CD4-positive, CD25-positive, alpha-beta regulatory T cell (primary cell): Measurements from ENCODE around the gene NAV3. TPM values are rescaled to one million over a fixed set of nuclear protein-coding genes. Genes with fewer than 3 reads are reported as not detected.

Experiments used
- ATAC-seq, 2 donors: fragments of 150-1000 bp; cut with Tn5 transposase; one replicate each; pipeline ENCODE4 v1.10.0; 2021; ENCODE audit warnings: low read depth in 2 of 2, moderate number of reproducible peaks in 2 of 2, moderate library complexity in 1 of 2
- DNase-seq, 3 donors: peaks; one replicate each; pipeline versions ENCODE4 v3.0.0 to v3.0.0-alpha.2; 2012 to 2022; ENCODE audit warnings: mixed read lengths in 1 of 3
- H3K27ac ChIP-seq: one replicate; pipeline ENCODE4 v1.7.0; 2013; ENCODE audit warnings: mild to moderate bottlenecking, low read length; ENCODE audit not compliant: insufficient read depth, poor library complexity, severe bottlenecking
- H3K27me3 ChIP-seq: one replicate; pipeline ENCODE4 v1.7.0; 2013; ENCODE audit warnings: low read length; ENCODE audit not compliant: control insufficient read depth, insufficient read depth
- H3K36me3 ChIP-seq: one replicate; pipeline ENCODE4 v1.7.0; 2013; ENCODE audit warnings: mild to moderate bottlenecking, low read length, moderate library complexity; ENCODE audit not compliant: control insufficient read depth, insufficient read depth
- H3K4me1 ChIP-seq: 2 replicates; pipeline ENCODE4 v1.7.0; 2013; ENCODE audit warnings: mild to moderate bottlenecking, low read length; ENCODE audit not compliant: insufficient read depth, control insufficient read depth, poor library complexity, severe bottlenecking
- H3K4me3 ChIP-seq: one replicate; pipeline ENCODE4 v1.7.0; 2013; ENCODE audit warnings: low read depth, mild to moderate bottlenecking, low read length, moderate library complexity
- H3K9me3 ChIP-seq, 2 experiments: 1 replicate in 1 of 2; 2 replicates in 1 of 2; pipeline ENCODE4 v1.7.0; 2013; ENCODE audit warnings: low read length in 2 of 2, mild to moderate bottlenecking in 1 of 2, moderate library complexity in 1 of 2; ENCODE audit not compliant: control insufficient read depth in 2 of 2
- H3K27ac Mint-ChIP-seq, 3 donors: one replicate each; pipeline ENCODE4 v1.8.0; 2020 to 2022; ENCODE audit warnings: mild to moderate bottlenecking in 3 of 3, mixed read lengths in 3 of 3, moderate library complexity in 2 of 3
- H3K27me3 Mint-ChIP-seq: one replicate; pipeline ENCODE4 v1.8.0; 2022; ENCODE audit warnings: mild to moderate bottlenecking, mixed read lengths
- H3K36me3 Mint-ChIP-seq: one replicate; pipeline ENCODE4 v1.8.0; 2020; ENCODE audit warnings: mixed read lengths
- H3K4me1 Mint-ChIP-seq, 4 donors: one replicate each; pipeline ENCODE4 v1.8.0; 2020 to 2022; ENCODE audit warnings: mixed read lengths in 4 of 4, mild to moderate bottlenecking in 1 of 4
- H3K4me3 Mint-ChIP-seq, 4 donors: one replicate each; pipeline ENCODE4 v1.8.0; 2020 to 2022; ENCODE audit warnings: mild to moderate bottlenecking in 4 of 4, mixed read lengths in 4 of 4, moderate library complexity in 3 of 4
- H3K9me3 Mint-ChIP-seq, 7 donors: one replicate each; pipeline ENCODE4 v1.8.0; 2020 to 2022; ENCODE audit warnings: mixed read lengths in 7 of 7, mild to moderate bottlenecking in 3 of 7, moderate library complexity in 2 of 7
- polyA plus RNA-seq, 4 donors: library from polyadenylated mRNA; unstranded; fragments of 300-500 nt; fragmentation: Illumina TruSeq; gene quantifications; one replicate each; pipeline ENCODE4 v1.2.3, GENCODE V29; 2021
- total RNA-seq: library from RNA; stranded (reverse); gene quantifications from one replicate; pipeline ENCODE4 v1.2.3, GENCODE V29; 2022

NAV3 gene
- total and polyA plus RNA-seq, 5 donors from 2014 or later, result not detected

DNA sequence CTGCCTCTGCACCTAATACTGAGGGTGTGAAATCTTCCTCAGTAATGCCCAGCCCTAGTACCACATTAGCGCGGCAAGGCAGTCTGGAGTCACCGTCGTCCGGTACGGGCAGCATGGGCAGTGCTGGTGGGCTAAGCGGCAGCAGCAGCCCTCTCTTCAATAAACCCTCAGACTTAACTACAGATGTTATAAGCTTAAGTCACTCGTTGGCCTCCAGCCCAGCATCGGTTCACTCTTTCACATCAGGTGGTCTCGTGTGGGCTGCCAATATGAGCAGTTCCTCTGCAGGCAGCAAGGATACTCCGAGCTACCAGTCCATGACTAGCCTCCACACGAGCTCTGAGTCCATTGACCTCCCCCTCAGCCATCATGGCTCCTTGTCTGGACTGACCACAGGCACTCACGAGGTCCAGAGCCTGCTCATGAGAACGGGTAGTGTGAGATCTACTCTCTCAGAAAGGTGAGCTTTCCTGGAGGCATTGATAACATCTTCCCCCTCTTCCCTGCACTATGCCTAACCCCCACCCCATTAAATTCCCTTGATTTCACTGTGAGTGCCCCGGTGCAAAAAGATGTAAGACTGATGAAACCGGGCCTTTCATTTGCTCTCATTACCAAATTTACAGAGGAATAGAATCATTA, 291.4 kb downstream of the NAV3 start:
- ATAC-seq, result no peak
- H3K36me3 Mint-ChIP-seq, result no peaks in the 10 kb centered on the region
- H3K9me3 Mint-ChIP-seq, result peaks cover 0 to 4% (median 0%) of the 10 kb centered on the region in 7 donors
- Histone ChIP-seq H3K9me3 (peaks cover 0 to 4% of the 10 kb centered on the region in 2 experiments), H3K27me3 (no peaks in the 10 kb centered on the region), H3K27ac (no peak overlapping the region), H3K4me1 (no peaks in the 10 kb centered on the region), H3K4me3 (no peak overlapping the region), H3K36me3 (no peaks in the 10 kb centered on the region)
- no peaks in the 10 kb centered on the region for H3K4me1 Mint-ChIP-seq
- no peak overlapping the region for H3K4me3 Mint-ChIP-seq
- no peak for DNase-seq
- H3K27me3 Mint-ChIP-seq, result no peaks in the 10 kb centered on the region
- H3K27ac Mint-ChIP-seq, result no peak overlapping the region

DNA sequence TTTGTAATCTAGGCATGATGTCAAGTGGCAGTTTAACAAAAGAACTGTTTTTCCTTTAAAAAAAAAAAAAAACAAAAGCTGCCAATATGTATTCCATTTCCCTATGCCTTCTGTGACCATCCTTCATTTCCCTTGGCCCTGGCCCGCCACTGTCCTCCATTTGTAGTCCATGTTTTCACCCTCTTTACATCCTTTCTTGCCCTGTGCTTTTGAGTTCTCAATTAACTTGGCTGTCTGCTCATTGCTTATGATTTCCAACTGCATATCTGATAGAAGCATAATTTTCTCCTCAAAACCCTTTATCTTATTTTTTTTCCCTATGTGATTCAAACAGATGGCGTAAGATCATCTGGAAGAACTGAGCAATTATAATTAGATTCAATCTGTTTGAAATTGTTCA, 297.5 kb downstream of the NAV3 start:
- Mint-ChIP-seq H3K27me3 (no peaks in the 10 kb centered on the region), H3K4me3 (no peak overlapping the region), H3K4me1 (no peaks in the 10 kb centered on the region), H3K27ac (no peak overlapping the region), H3K36me3 (no peaks in the 10 kb centered on the region), H3K9me3 (peaks cover 0 to 8% (median 4%) of the 10 kb centered on the region in 7 donors)
- H3K27ac ChIP-seq, result no peak overlapping the region
- H3K9me3 ChIP-seq, result no peaks in the 10 kb centered on the region
- H3K4me3 ChIP-seq, result no peak overlapping the region
- no peaks in the 10 kb centered on the region for H3K4me1 ChIP-seq
- ATAC-seq, result no peak
- H3K27me3 ChIP-seq, result no peaks in the 10 kb centered on the region
- no peak for DNase-seq
- H3K36me3 ChIP-seq, result no peaks in the 10 kb centered on the region

DNA sequence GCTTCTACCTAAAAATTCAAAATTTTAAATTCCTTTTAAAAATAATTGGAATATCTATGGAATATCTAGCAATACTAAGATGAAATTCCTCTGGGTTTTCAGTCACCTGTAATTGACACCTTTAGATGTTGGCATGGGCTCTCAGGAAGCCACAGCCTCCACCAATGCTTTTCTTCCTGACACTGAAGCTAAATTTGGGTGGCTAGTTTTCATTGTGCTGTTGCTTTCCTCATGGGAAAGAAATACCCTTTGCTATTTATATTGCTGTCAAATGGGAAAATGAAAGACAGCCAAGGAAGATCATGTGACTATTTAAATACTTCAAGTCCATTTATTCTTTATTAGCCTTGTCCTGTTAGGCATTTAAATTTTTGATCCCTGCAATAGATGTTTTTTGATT, 313.0 kb downstream of the NAV3 start:
- H3K27ac ChIP-seq, result no peak overlapping the region
- H3K4me1 Mint-ChIP-seq, result no peaks in the 10 kb centered on the region
- H3K9me3 Mint-ChIP-seq, result no peaks in the 10 kb centered on the region
- H3K9me3 ChIP-seq, result no peaks in the 10 kb centered on the region
- H3K4me1 ChIP-seq, result no peaks in the 10 kb centered on the region
- no peak overlapping the region for H3K4me3 ChIP-seq
- H3K36me3 ChIP-seq, result no peaks in the 10 kb centered on the region
- H3K27me3 ChIP-seq, result no peaks in the 10 kb centered on the region
- H3K27me3 Mint-ChIP-seq, result no peaks in the 10 kb centered on the region
- DNase-seq (no peak), ATAC-seq (no peak)
- H3K36me3 Mint-ChIP-seq, result no peaks in the 10 kb centered on the region
- no peak overlapping the region for H3K27ac Mint-ChIP-seq
- no peak overlapping the region for H3K4me3 Mint-ChIP-seq

DNA sequence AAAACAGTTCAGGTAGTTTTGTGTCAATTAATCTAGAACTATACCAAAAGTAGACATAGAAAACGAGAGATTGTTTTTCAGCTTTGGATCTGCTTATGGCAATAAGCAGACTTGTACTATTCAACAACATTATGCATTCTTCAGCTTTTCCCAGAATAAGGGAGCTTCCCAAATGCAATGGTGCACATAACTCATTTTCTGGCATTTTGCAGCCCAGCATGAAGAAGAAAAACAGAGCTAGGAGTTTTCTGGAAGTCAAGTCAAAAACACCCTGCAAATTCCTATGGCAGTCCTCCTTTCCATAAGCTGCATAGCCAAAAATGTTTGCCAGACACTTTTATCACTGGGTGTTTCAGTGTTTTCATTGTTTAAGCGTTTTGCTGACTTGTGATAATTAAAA, 314.7 kb downstream of the NAV3 start:
- Histone ChIP-seq H3K9me3 (no peaks in the 10 kb centered on the region), H3K36me3 (no peaks in the 10 kb centered on the region), H3K27ac (no peak overlapping the region), H3K4me3 (no peak overlapping the region), H3K27me3 (no peaks in the 10 kb centered on the region), H3K4me1 (no peaks in the 10 kb centered on the region)
- no peak for ATAC-seq
- DNase-seq, result no peak
- Mint-ChIP-seq H3K4me1 (no peaks in the 10 kb centered on the region), H3K27ac (no peak overlapping the region), H3K9me3 (no peaks in the 10 kb centered on the region), H3K36me3 (no peaks in the 10 kb centered on the region), H3K4me3 (no peak overlapping the region), H3K27me3 (no peaks in the 10 kb centered on the region)

DNA sequence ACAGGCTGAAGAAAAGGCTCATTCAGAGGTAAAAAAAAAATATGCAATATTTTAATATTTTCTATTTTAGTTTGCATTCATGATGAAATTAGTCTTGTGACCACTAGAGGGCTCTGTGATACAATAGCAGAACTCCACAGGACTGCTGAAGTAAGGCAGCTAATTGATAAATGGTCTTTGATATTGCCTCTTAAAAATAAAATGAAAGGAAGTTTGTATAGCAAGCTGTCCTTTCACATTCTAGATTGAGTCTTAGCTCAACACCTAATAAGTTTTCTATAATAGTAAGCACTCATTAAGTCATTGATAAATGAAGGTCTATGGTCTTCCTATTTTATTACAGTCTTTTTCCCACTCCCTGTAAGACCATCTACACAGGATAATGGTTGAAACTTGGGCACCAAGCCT, 315.7 kb downstream of the NAV3 start:
- Mint-ChIP-seq H3K4me1 (no peaks in the 10 kb centered on the region), H3K9me3 (no peaks in the 10 kb centered on the region), H3K27ac (no peak overlapping the region), H3K27me3 (no peaks in the 10 kb centered on the region), H3K4me3 (no peak overlapping the region), H3K36me3 (no peaks in the 10 kb centered on the region)
- DNase-seq, result peak in 2 of 3 donors; percentile 4 to 20
- no peak overlapping the region for H3K4me3 ChIP-seq
- H3K27ac ChIP-seq, result no peak overlapping the region
- H3K4me1 ChIP-seq, result no peaks in the 10 kb centered on the region
- no peak for ATAC-seq
- no peaks in the 10 kb centered on the region for H3K36me3 ChIP-seq
- no peaks in the 10 kb centered on the region for H3K9me3 ChIP-seq
- H3K27me3 ChIP-seq, result no peaks in the 10 kb centered on the region

DNA sequence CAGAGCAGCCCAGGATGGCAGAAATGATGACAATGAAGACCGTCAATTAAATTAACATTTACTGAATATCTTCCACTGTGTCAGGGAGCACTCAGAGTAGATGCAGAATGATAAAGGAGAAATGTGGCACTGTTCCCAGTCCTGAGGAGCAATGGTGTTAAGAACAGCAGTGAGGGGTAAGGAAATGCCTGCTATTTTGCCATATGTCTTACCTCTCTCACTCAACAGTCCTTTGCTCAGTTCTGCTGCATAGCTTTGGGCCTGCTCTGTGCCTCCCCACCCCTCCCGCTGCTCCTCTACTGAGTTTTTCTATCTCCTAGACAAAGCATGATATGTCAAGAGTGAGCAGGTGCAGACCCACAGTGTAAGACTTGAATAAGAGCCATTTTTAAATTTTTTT, 318.8 kb downstream of the NAV3 start:
- no peak overlapping the region for H3K27ac ChIP-seq
- H3K9me3 ChIP-seq, result no peaks in the 10 kb centered on the region
- H3K27me3 Mint-ChIP-seq, result no peaks in the 10 kb centered on the region
- no peaks in the 10 kb centered on the region for H3K36me3 ChIP-seq
- H3K4me1 ChIP-seq, result no peaks in the 10 kb centered on the region
- no peak overlapping the region for H3K4me3 Mint-ChIP-seq
- no peaks in the 10 kb centered on the region for H3K4me1 Mint-ChIP-seq
- H3K36me3 Mint-ChIP-seq, result no peaks in the 10 kb centered on the region
- peaks cover 0 to 3% (median 0%) of the 10 kb centered on the region in 7 donors for H3K9me3 Mint-ChIP-seq
- H3K4me3 ChIP-seq, result no peak overlapping the region
- no peak for DNase-seq
- no peak for ATAC-seq
- H3K27ac Mint-ChIP-seq, result no peak overlapping the region
- H3K27me3 ChIP-seq, result no peaks in the 10 kb centered on the region

DNA sequence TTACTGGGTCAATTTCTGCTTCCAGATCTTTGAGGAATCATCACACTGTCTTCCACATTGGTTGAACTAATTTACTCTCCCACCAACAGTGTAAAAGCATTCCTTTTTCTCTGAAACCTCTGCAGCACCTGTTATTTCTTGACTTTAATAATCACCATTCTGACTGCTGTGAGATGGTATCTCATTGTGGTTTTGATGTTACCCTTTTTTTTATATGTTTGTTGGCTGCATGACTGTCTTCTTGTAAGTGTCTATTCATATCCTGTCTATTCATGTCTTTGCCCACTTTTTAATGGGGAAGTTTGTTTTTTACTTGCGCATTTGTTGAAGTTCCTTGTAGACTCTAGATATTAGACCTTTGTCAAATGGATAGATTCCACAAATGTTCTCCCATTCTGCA, 324.9 kb downstream of the NAV3 start:
- DNase-seq (no peak), ATAC-seq (no peak)
- no peak overlapping the region for H3K4me3 ChIP-seq
- no peaks in the 10 kb centered on the region for H3K36me3 ChIP-seq
- Mint-ChIP-seq H3K4me1 (no peaks in the 10 kb centered on the region), H3K4me3 (no peak overlapping the region), H3K9me3 (peaks cover 3 to 12% (median 5%) of the 10 kb centered on the region in 7 donors), H3K27ac (no peak overlapping the region), H3K36me3 (no peaks in the 10 kb centered on the region), H3K27me3 (no peaks in the 10 kb centered on the region)
- no peaks in the 10 kb centered on the region for H3K27me3 ChIP-seq
- no peaks in the 10 kb centered on the region for H3K4me1 ChIP-seq
- H3K9me3 ChIP-seq, result no peaks in the 10 kb centered on the region
- no peak overlapping the region for H3K27ac ChIP-seq

DNA sequence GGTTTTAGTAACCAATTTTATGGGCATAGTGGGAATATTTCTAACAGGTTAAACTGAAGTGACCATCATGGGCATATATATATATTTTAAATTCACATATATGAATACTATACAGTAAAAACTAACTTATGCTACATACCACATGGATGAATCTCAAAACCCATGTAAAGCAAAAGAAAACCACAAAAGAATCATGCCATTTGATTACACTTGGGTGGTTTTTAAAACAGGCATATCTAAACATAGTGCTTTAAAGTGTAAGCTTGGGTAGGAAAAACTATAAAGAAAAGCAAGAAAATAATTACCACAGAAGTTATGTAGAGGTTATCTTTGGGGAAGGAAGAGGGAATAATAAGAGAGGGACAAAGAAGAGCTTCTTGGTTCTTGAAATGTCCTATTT, 326.1 kb downstream of the NAV3 start:
- no peaks in the 10 kb centered on the region for H3K4me1 ChIP-seq
- Mint-ChIP-seq H3K9me3 (peaks cover 3 to 12% (median 5%) of the 10 kb centered on the region in 7 donors), H3K36me3 (no peaks in the 10 kb centered on the region), H3K27ac (no peak overlapping the region), H3K4me1 (no peaks in the 10 kb centered on the region), H3K27me3 (no peaks in the 10 kb centered on the region), H3K4me3 (no peak overlapping the region)
- H3K36me3 ChIP-seq, result no peaks in the 10 kb centered on the region
- no peak overlapping the region for H3K27ac ChIP-seq
- no peak overlapping the region for H3K4me3 ChIP-seq
- ATAC-seq (no peak), DNase-seq (no peak)
- H3K27me3 ChIP-seq, result no peaks in the 10 kb centered on the region
- no peaks in the 10 kb centered on the region for H3K9me3 ChIP-seq
